Activated CD4-positive, alpha-beta T cell treated with anti-CD3 and anti-CD28 coated beads, Interleukin-2, Interleukin-4, amounts not matched to agents 100 ng/mL and 50 ng/mL, durations not matched to agents 16 hours and 8 hours (primary cell): Measurements from ENCODE around the gene ST6GALNAC4.

Experiments
- DNase-seq: peaks from one replicate; pipeline ENCODE4 v3.0.0-alpha.2; 2020; ENCODE audit warnings: low spot score

ST6GALNAC4 gene

DNA sequence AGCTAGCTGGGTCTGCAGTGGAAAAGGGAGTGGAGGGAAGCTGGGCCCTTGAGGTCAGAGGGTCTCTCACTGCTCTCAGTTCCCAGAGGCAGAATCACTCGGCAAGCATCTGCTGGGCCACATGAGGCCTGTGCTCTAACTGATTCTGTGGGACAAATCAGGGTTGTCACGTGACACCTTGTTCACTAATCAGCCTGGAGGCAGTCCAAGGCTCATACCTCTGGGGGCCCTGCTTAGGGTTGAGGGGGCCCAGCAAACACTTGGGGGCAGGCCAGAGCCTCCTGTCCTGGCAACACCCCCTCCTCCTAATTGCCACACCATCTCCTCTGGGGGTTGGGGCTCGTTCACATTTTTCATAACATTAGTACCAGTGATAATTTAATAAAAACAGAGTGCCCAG is 29.9 kb upstream of the ST6GALNAC4 start:
- DNase-seq, result no peak

DNA sequence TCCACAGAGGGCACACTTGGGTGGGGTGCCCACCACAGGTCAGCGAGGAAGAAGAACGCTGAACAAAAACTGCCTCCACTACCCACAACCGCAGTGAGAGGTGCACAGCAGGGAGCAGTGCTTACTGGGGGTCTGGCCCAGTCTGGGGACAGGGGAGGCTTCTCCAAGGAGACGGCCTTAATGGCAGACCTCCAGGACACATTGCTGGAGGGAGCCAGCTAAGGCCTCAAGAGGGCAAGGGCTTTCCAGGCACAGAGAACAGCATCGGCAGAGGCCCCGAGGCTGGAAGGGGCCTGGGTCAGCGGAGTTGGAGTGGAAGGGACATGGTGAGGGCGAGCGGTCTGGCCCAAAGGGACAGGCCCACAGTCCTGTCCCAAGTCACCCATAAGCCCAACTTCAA is 29.1 kb upstream of the ST6GALNAC4 start:
- DNase-seq, result no peak

DNA sequence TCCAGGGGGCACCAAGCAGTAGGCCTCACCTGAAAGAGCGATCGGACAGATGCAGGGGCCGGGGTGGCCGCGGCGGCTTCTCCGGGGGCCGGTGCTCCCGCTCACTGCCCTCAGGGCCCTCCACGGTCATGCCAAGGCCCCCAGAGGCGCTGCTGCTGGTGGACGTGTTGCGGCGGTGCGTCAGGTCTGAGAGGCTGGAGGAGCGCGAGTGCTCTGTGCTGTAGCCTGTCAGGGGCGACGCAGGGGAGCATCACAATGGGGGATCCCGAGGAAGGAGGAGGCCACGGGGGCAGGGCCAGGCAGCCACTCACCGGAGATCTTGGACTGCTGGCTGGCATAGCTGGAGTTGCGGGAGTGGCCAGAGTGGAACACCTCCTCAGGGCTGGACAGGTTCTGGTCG is 28.5 kb upstream of the ST6GALNAC4 start:
- DNase-seq, result no peak

DNA sequence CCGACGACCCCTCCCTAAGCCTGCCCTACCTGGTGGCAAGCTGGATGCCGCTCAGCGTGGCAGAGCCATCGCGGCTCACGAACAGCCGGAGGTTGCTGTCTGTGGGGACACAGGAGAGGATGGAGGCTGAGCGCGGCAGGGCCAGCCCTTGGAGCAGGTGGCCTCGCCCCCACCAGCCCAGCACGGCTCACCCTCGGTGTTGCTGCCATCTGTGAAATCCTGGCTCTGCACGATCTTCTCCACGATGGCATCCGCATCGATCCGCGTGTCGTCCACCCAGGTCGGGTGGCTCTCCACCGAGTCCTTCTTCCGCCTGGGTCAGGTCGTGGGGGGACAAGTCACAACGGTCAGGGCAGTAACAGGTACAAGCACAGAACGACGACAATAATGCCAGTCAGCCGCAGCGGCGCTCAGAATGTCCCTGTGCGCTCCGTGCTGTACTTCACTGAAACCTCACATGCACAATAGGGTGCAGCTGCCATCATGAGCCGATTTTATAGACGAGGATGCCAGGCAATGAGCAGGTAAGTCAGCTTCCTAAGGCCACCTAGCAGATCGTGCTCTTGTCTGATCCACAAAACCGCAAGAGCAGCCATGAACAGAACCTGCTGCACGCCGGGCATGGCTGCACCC is 27.9 kb upstream of the ST6GALNAC4 start:
- no peak for DNase-seq

DNA sequence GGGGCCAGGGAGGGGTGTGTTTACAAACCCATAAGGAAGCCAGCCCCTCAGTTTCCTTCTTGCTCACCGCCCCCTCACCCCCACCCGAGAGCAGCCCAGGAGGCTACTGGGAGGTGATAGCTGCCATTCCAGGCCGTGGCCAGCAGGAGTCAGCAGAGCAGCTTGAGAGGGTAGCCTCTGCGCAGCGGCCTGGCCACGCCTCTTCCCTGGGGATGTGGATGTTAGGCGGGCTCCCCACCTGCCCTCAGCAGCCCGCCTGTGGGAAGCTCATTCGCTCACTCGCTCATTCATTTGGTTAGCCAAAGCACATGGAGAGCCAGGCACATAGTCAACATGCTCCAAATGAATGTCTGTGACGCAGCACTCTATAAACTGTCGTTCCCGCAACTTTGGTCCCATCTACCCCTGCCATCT is 26.9 kb upstream of the ST6GALNAC4 start:
- DNase-seq, result peak; percentile 81

DNA sequence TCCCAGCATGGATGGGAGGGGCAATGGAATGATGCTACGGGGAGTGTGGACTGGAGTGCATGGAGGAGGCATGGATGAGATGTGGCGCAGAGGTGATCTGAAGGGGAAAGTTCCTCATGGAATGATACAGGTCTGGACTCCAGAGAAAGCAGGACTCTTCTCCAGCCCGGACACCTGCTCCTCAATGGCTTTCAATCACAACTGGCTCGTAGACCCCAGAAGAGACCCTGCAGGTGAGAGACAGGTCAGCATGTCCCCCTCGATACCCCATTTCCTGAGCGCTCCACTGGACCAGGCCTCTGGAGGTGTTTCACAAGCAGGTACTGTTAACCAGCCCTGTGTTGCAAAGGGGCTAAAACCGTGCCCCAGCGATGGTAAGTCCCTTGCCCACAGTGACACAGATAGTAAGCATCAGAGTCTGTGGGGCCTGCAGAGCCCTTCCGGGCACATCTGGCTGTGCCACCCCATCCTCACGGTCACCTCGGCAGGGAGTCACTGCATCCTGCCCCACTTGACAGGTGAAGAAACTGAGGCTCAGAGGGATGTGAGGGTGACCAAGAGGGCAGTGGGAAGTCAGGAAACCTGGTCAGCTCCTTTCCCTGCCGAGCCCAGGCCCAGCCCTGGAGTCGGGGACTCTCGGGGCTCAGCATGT is 26.3 kb upstream of the ST6GALNAC4 start:
- DNase-seq, result no peak

DNA sequence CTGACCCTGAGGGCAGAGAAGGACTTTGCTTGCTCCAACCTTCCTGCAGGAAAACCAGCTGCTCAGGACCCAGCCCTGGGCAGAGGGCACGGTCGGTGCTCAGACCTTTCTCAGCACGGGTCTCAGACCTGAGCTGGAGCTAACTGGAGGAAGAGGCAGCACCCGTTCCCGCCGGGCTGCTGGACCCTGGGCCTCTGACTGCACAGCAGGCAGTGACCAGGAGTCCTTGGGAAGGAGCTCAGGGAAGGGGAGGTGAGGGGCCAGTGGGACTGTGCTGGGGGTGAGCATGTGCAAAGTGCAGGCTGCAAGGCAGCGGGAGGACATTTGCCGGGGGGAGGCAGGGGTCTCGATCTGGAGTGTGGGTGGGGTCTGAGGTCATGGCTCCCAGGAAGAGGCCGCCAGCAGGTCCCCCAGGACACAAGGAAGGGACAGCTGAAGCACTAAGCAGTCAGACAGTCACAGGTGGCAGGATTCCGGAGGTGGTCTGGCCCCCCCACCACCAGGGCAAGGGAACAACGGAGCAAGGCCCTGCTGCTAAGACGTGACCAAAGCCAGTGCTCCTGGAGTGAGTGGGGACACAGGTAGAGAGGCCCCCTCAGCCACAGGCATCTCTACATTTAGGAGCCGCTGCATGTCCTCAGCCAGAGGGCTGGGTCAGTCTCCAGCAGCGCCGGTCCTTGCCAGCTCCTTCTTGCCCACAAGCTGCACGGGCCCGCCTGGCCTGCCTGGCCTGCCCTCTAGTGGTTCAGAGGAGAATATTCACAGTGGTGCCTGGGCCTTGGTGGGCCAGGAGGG is 25.6 kb upstream of the ST6GALNAC4 start:
- peak; percentile 63 for DNase-seq

DNA sequence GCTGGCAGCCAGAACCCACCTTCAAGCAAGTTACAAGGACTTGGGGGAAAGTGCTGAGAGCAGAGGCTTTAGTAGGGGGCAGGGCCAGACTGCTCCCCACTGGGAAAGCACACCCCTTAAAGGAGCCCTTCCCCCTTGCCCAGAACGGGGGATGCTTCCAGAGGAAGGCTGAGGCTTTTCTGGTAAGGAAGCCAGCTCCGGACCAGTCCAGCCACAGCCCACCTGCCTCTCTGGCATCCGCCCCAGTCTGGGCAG is 25.0 kb upstream of the ST6GALNAC4 start:
- DNase-seq, result no peak

DNA sequence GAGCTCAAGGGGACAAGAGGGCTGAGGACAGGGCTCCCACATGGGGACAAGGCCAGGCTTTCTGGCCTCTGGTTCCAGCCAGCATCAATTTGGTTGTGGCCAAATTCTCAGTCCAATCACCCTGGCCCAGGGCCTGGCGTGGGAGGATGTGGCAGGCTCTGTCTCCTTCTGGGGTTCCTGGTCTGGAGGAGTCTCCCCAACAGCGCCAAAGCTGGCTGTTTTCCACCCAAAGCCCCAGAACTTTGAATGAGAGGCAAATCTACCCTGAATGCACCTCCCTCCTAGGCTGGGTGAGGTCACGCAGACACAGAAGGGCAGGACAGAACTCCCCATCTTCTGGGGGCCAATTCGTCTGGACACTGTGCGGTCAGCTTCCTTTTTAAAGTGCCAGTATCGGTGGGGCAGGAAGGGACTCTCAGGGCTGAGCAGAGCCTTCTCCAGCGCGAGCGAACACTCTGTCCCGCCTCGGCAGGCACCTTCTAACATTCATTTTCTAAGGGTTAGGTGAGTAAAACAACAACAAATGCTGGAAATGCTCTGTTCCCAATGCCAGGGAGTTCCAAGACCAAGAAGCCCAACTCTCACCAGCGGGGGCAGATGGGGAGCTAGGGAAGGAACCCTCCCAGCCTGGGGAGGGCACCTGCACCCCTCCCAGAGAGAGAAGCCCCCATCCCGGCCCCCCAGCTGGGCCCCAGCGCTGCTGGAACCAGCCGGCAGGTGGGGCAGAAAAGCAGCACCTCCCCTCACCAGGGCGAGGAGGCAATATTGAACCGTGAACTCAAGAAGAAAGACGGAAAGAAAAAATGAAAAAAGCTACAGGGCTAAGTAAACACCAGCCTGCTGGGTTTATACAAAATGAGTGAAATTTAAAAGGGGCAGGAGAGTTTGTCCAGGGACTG is 24.5 kb upstream of the ST6GALNAC4 start:
- DNase-seq, result no peak

DNA sequence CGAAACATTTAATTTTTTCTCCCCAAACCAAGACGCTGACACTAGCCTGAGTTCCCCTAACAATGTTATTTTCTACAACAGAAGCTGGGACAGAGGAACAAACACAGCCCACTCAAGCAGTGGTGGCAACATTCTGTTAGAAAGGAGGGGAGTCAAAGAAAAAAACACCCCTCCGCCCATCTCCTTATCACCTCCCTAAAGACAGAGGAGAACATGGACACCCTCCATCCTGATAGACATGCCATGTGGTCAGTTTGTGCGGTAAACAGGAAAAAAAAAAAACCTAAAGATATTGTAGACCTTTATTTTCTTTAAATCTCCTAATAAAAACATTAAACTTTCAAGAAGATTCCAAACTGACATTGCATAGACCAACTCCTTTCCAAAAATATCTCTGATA is 23.8 kb upstream of the ST6GALNAC4 start:
- no peak for DNase-seq

DNA sequence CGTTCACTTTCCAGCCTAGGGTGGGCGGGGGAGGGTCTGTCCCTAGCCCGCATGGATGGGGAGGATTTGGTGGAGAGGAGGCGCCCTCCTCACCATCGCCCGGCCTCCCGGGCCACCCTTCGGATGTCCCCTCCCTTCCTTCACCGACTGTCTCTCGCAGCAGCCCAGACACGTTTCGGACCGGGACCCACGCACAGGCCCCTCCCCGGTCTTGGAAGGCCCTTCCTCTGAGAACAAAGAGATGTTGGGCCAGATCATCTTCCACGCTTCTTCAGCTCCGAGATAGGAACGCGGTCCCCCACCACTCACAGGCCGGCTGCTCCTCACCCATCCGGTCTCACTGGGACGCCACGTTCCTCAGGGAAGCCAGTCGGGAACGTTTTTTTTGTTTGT is 21.5 kb upstream of the ST6GALNAC4 start:
- DNase-seq, result no peak

DNA sequence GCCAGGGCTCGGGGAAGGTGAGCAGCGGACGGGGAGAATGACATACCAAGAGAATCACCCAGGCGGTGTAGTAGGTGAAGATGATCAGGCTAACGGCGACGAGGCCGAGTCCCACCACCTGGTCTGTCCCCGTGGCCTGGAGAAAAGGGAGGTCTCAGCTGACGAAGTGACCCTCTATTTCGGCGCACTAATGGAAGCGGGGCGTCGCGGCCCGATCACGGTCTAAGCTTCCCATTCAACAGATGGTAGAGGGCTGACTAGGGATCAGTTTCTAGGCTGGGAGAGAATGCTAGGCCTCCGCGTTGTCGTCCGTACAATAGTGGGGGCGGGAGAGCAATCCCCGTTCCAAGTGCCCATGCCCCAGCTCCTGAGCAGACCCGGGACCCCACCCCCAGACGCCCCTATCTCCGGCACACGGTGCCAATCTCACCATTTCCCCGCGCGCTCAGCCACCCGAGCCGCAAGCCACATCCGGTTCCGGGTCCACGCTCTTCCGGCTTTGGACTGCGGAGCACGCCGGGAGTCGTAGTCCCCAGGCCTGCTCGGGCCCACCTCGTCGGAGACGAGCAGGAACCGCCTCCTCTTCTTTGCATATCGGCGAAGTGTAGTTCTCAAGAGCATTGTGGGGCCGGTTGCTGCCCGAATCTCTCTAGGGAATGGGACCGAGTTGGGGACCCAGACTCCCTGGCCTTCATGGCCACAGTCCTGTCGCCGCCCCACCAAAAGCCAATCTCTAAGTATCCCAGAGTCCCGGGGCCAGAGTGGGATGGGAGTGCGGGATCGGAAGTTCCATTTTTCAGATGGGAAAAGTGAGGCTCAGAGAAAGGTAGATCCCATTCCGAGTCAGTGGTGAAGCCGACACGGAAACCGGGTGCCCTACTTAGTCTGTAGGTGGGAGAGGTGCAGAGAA is 20.8 kb upstream of the ST6GALNAC4 start, which contains the start of gene DPM2:
TSS of gene DPM2 (minus strand) at position 467 of the 910 bp plus-strand sequence. CDS start at position 433, 34 bp downstream.
- peak; percentile 92 for DNase-seq

DNA sequence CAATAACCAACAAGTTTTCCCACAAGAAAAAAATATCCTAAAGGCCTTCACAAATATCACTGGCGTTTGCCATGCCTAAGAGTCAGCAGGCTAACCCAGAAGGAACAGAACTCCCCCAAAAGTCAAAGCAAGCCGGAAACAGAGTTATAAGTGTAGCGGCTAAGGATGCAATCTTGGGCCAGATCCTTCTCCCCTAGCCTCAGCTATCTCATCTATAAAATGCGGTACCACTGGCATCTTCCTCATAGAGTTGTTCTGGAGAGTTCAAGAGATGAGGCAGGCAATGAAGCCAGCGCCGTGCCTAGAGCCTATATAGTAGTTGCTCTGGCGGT is 20.2 kb upstream of the ST6GALNAC4 start:
- no peak for DNase-seq

DNA sequence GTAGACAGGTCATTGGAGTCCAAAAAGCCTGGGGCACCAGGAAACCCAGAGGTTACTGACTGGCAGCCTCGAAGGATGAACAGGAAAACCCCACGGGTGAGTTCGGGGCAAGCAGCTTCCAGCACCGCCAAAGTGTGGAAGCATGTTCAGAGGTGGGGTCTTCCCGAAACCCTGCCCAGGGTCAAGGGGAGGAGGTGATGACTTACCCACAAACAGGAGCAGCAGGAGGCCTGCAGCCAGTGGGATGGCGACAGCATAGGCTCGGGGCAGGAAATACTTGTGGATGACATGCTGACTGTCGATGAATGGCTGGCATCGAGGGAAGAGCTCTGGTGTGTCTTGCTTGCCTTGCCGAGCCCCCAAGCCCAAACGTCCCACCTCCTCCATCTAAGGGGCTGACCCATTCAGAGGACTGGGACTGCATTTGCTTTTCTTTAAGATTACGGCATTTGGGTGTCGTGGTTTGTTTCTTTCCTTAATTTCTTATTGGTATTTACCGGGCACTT is 19.6 kb upstream of the ST6GALNAC4 start:
- no peak for DNase-seq

DNA sequence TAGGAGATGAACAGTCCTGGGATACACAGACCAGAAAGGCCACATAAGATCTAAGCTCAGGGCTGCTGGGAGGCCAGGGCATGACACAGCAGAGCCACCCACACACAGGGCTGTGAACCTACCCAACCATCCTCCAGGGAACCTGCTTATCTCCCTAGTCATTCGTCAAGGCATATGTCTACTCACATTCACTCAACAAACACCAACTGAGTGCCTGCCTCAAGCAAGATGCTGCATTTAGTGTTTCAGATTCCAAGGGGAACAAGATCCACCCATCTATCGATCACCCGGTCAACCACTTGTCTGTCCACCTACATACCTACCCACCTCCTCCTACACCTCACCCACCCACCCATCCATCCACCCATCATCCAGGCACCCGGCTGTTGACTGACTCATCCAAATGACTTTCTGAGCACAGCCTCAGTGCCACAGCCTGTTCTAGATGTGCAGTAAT is 19.0 kb upstream of the ST6GALNAC4 start:
- DNase-seq, result no peak

DNA sequence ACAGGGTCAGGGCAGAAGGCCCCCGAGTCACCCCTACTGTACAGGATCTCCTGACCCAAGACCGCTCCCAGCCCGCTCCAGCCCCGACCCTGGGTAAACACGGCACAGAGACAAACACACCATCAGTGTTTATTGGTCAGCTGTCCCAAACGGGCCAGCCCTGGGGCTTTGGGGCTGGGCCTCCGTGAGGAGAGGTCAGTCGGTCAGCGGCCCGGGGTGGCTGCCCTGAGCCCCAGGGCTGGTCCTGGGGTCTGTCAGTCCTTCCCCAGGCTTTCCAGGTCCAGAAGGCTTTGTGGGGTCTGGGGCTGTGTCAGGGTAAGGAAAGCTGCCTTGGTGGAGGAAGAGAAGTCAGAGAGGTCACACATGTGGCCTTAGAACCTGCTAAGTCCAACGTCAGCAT is 18.1 kb upstream of the ST6GALNAC4 start:
- no peak for DNase-seq

DNA sequence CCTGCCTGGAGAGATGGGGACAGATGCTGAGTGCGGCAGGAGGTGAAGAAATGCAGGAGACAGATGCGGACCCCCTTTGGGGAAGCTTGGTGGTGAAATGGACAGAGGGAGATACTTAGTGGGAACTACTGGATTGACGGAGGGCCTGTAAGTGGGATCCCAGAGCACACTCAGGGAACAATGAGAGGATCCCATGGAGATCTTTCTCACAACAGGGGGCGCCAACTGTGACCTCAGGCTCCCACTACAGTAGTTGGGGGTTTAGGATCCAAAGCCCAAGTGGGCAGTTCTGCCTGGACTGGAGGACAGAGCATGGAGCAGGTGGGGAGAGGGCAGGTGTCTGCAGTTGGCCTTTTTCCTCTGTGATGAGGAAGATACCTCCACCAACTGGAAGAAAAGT is 17.4 kb upstream of the ST6GALNAC4 start:
- no peak for DNase-seq

DNA sequence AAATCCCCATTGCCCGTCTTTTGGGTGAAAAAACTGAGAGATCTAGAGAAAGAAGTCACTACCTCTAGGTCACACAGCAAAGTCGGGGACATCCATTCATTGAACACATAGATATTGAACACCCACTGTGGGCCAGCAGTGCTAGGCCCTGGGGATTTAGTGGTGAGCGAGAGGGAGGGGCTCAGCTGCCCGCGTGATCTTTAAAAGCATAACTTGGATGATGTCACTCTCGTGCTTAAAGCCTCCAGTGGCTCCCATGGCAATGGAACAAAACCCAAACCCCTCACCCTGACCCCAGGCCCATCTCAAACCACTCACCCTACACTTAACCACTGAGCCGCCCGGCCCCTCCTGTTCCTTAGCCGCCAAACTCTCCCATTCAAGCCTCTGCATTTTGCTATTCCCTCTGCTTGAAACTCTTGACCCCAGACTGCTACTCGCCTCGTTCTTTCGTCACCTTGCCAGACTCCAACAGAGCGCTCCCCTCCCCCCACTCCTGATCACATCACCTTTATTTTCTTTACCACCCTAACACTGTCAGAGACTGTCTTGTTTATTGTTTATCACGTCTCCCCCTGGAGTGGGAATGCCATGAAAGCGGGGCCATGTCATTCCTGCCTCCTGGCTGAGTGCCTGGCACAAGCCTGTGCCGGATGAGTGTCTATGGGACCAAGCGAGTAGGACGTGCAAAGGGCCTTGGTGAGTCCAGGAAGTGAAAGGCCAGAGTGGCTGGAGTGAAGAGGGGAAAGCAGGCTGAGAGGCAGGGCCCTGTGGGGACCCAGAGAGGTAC is 14.4 kb upstream of the ST6GALNAC4 start:
- no peak for DNase-seq

DNA sequence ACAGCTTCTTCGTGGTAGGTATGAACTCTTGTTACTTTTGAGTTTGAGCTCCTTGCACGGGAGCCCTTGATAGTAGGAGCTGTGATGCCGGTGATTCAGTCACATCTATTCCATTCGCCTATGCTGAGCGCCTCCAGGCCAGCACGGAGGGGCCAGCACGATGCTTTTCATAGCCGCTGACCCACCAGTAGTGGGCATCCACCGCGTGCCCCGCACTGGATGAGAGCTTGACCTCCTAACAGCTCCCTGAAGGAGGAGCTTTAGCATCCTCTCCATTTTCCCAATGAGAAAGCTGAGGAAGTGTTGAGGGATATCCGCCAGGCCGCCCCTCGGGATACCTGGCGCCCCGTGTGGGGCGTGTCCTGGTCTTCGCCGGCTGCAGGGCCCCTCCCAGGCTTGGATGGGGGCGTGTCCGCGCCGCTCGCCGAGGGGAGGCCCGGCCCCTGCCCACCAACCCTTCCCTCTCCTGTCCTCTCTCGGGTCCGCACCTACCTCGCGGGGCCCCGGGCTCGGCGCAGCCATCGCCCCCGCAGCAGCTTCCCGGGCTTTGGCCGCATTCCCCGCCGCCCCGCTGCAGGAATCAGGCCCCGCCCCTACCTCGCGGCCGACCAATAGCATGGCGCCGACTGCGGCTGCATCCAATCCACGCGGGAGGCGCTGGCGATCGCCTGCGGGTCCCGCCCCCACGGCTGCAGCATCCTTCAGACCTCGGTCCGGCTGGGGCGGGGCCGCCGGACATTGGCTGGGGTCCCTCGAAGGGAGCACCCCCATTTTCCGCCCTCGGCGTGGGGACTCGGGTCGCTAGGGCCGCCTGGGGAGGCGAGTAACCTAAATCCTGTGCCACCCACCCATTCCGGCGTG is 13.6 kb upstream of the ST6GALNAC4 start, which contains the start of gene PIP5KL1:
TSS of gene PIP5KL1 (minus strand) at position 547 of the 861 bp plus-strand sequence. CDS start at position 522, 25 bp downstream.
- peak; percentile 70 for DNase-seq
